ENCODE measurements around the gene EMP2.

EMP2 gene

GRCh38 chr16:10599626-10600025, 19.2 kb upstream of the EMP2 start:
- TF ChIP-seq CTCF (IDR thresholded peaks at IDR 0.05; ENCODE audit: insufficient read depth, low read length, poor library complexity, severe bottlenecking) = no peak
- no peak for TF ChIP-seq EZH2phosphoT487 (conservative IDR thresholded peaks at IDR 0.05; ENCODE audit: low read length)
- H3K9ac ChIP-seq (ENCODE audit: low read length) = no peak overlapping the region
- no peak overlapping the region for H3K4me2 ChIP-seq (ENCODE audit: low read depth, low read length, poor library complexity, severe bottlenecking)
- no peaks in the 10 kb centered on the region for H3F3A ChIP-seq (ENCODE audit: insufficient read depth)
- H3K27me3 ChIP-seq (ENCODE audit: low read length) = no peaks in the 10 kb centered on the region
- no peak overlapping the region for H3K4me3 ChIP-seq (ENCODE audit: insufficient read depth, low read length, poor library complexity, severe bottlenecking)
- H3K9me2 ChIP-seq (replicated peaks; ENCODE audit: insufficient read depth, low read length) = no peaks in the 10 kb centered on the region
- H3K9me3 ChIP-seq (ENCODE audit: insufficient read depth, low read length) = no peaks in the 10 kb centered on the region
- H3K79me2 ChIP-seq (ENCODE audit: insufficient read depth, low read length) = no peaks in the 10 kb centered on the region
- H4K20me1 ChIP-seq (ENCODE audit: low read depth, low read length) = no peaks in the 10 kb centered on the region
- H3K36me3 ChIP-seq (ENCODE audit: low read length) = no peaks in the 10 kb centered on the region
- H2AFZ ChIP-seq (ENCODE audit: low read depth, low read length, severe bottlenecking) = no peak overlapping the region
- H3K27ac ChIP-seq (ENCODE audit: low read depth, low read length) = no peak overlapping the region

- no peak for TF ChIP-seq CTCF (IDR thresholded peaks at IDR 0.05; ENCODE audit: insufficient read depth, low read length, poor library complexity, severe bottlenecking)
- no peak for TF ChIP-seq EZH2phosphoT487 (conservative IDR thresholded peaks at IDR 0.05; ENCODE audit: low read length)
- Histone ChIP-seq H3K9ac (ENCODE audit: low read length) (no peak overlapping the region), H4K20me1 (ENCODE audit: low read depth, low read length) (no peaks in the 10 kb centered on the region), H3F3A (ENCODE audit: insufficient read depth) (no peaks in the 10 kb centered on the region), H3K9me2 (replicated peaks; ENCODE audit: insufficient read depth, low read length) (no peaks in the 10 kb centered on the region), H3K36me3 (ENCODE audit: low read length) (no peaks in the 10 kb centered on the region), H3K4me3 (ENCODE audit: insufficient read depth, low read length, poor library complexity, severe bottlenecking) (no peak overlapping the region), H3K27me3 (ENCODE audit: low read length) (no peaks in the 10 kb centered on the region), H2AFZ (ENCODE audit: low read depth, low read length, severe bottlenecking) (no peak overlapping the region), H3K79me2 (ENCODE audit: insufficient read depth, low read length) (no peaks in the 10 kb centered on the region), H3K4me2 (ENCODE audit: low read depth, low read length, poor library complexity, severe bottlenecking) (no peak overlapping the region), H3K9me3 (ENCODE audit: insufficient read depth, low read length) (no peaks in the 10 kb centered on the region), H3K27ac (ENCODE audit: low read depth, low read length) (no peak overlapping the region)
Measured at GRCh38 chr16:10598157-10598556, 17.8 kb upstream of the EMP2 start.

- Histone ChIP-seq H3K27ac (ENCODE audit: low read depth, low read length) (no peak overlapping the region), H4K20me1 (ENCODE audit: low read depth, low read length) (no peaks in the 10 kb centered on the region), H3K79me2 (ENCODE audit: insufficient read depth, low read length) (no peaks in the 10 kb centered on the region), H3K9me2 (replicated peaks; ENCODE audit: insufficient read depth, low read length) (no peaks in the 10 kb centered on the region), H3K4me2 (ENCODE audit: low read depth, low read length, poor library complexity, severe bottlenecking) (no peak overlapping the region), H2AFZ (ENCODE audit: low read depth, low read length, severe bottlenecking) (no peak overlapping the region), H3K36me3 (ENCODE audit: low read length) (no peaks in the 10 kb centered on the region), H3K9ac (ENCODE audit: low read length) (no peak overlapping the region), H3K27me3 (ENCODE audit: low read length) (no peaks in the 10 kb centered on the region), H3F3A (ENCODE audit: insufficient read depth) (no peaks in the 10 kb centered on the region), H3K4me3 (ENCODE audit: insufficient read depth, low read length, poor library complexity, severe bottlenecking) (no peak overlapping the region), H3K9me3 (ENCODE audit: insufficient read depth, low read length) (no peaks in the 10 kb centered on the region)
- TF ChIP-seq EZH2phosphoT487 (conservative IDR thresholded peaks at IDR 0.05; ENCODE audit: low read length) (no peak), CTCF (IDR thresholded peaks at IDR 0.05; ENCODE audit: insufficient read depth, low read length, poor library complexity, severe bottlenecking) (no peak)
Measured at GRCh38 chr16:10597187-10597601, 16.8 kb upstream of the EMP2 start.

Measured in SU-DHL-6 (cell line).